HL-60 (cell line): ENCODE measurements around the gene GABPA.

Experiments used
- GABPA ChIP-seq: IDR thresholded peaks from 2 replicates; pipeline ENCODE4 v1.6.1; 2012; ENCODE audit warnings: low read depth
- POLR2AphosphoS5 ChIP-seq: IDR thresholded peaks from 2 replicates; pipeline ENCODE4 v1.6.1; 2012; ENCODE audit warnings: low read depth
- SPI1 ChIP-seq: IDR thresholded peaks from 2 replicates; pipeline ENCODE4 v1.6.1; 2012; ENCODE audit warnings: low read depth, mild to moderate bottlenecking, borderline replicate concordance
- TF ChIP-seq, protein P1 (sequence below): IDR thresholded peaks from one replicate; pipeline ENCODE4 v1.5.1; 2011; ENCODE audit warnings: low read length, control low read depth, inconsistent platforms; ENCODE audit not compliant: insufficient read depth
- TF ChIP-seq, protein P2 (sequence below): IDR thresholded peaks from 2 replicates; pipeline ENCODE4 v1.6.1; 2012; ENCODE audit warnings: low read depth; ENCODE audit not compliant: insufficient replicate concordance

- TF ChIP-seq, protein P1, sequence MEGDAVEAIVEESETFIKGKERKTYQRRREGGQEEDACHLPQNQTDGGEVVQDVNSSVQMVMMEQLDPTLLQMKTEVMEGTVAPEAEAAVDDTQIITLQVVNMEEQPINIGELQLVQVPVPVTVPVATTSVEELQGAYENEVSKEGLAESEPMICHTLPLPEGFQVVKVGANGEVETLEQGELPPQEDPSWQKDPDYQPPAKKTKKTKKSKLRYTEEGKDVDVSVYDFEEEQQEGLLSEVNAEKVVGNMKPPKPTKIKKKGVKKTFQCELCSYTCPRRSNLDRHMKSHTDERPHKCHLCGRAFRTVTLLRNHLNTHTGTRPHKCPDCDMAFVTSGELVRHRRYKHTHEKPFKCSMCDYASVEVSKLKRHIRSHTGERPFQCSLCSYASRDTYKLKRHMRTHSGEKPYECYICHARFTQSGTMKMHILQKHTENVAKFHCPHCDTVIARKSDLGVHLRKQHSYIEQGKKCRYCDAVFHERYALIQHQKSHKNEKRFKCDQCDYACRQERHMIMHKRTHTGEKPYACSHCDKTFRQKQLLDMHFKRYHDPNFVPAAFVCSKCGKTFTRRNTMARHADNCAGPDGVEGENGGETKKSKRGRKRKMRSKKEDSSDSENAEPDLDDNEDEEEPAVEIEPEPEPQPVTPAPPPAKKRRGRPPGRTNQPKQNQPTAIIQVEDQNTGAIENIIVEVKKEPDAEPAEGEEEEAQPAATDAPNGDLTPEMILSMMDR = peak; percentile 56
- no peak for TF ChIP-seq POLR2AphosphoS5
- TF ChIP-seq SPI1 = no peak
- TF ChIP-seq, protein P2, sequence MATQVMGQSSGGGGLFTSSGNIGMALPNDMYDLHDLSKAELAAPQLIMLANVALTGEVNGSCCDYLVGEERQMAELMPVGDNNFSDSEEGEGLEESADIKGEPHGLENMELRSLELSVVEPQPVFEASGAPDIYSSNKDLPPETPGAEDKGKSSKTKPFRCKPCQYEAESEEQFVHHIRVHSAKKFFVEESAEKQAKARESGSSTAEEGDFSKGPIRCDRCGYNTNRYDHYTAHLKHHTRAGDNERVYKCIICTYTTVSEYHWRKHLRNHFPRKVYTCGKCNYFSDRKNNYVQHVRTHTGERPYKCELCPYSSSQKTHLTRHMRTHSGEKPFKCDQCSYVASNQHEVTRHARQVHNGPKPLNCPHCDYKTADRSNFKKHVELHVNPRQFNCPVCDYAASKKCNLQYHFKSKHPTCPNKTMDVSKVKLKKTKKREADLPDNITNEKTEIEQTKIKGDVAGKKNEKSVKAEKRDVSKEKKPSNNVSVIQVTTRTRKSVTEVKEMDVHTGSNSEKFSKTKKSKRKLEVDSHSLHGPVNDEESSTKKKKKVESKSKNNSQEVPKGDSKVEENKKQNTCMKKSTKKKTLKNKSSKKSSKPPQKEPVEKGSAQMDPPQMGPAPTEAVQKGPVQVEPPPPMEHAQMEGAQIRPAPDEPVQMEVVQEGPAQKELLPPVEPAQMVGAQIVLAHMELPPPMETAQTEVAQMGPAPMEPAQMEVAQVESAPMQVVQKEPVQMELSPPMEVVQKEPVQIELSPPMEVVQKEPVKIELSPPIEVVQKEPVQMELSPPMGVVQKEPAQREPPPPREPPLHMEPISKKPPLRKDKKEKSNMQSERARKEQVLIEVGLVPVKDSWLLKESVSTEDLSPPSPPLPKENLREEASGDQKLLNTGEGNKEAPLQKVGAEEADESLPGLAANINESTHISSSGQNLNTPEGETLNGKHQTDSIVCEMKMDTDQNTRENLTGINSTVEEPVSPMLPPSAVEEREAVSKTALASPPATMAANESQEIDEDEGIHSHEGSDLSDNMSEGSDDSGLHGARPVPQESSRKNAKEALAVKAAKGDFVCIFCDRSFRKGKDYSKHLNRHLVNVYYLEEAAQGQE = no peak
- no peak for TF ChIP-seq GABPA
Observed at GRCh38 chr21:25708467-25709065, 26.2 kb upstream of the GABPA start.
